IPS-18c (cell line): ENCODE results near the gene CD180.

ENCODE experiments used
- H3K4me3 ChIP-seq: 2 replicates; pipeline ENCODE4 v1.7.0; 2013; ENCODE audit warnings: low read depth, mild to moderate bottlenecking, low read length, moderate library complexity; ENCODE audit not compliant: insufficient read depth
- H3K9me3 ChIP-seq: one replicate; pipeline ENCODE4 v1.6.1; 2013; ENCODE audit warnings: mild to moderate bottlenecking, low read length, moderate library complexity; ENCODE audit not compliant: control insufficient read depth, insufficient read depth

The CD180 gene

GRCh38 chr5:67196537-67197059, at the start of gene CD180:
TSS of gene CD180 (minus strand) at chr5:67196799. CDS start at chr5:67196641, 158 bp downstream.
- Histone ChIP-seq H3K9me3 (no peaks in the 10 kb centered on the region), H3K4me3 (no peak within 1 kb of the TSS)

GRCh38 chr5:67246108-67246507, 49.5 kb upstream of the CD180 start:
- H3K4me3 ChIP-seq, result no peak overlapping the region
- H3K9me3 ChIP-seq, result no peaks in the 10 kb centered on the region

GRCh38 chr5:67245259-67245846, 48.8 kb upstream of the CD180 start:
- Histone ChIP-seq H3K9me3 (no peaks in the 10 kb centered on the region), H3K4me3 (no peak overlapping the region)

GRCh38 chr5:67244345-67244793, 47.8 kb upstream of the CD180 start:
- no peaks in the 10 kb centered on the region for H3K9me3 ChIP-seq
- no peak overlapping the region for H3K4me3 ChIP-seq

GRCh38 chr5:67243944-67244343, 47.3 kb upstream of the CD180 start:
- Histone ChIP-seq H3K4me3 (no peak overlapping the region), H3K9me3 (no peaks in the 10 kb centered on the region)

- Histone ChIP-seq H3K4me3 (no peak overlapping the region), H3K9me3 (no peaks in the 10 kb centered on the region)
Measured at GRCh38 chr5:67243349-67243748, 46.8 kb upstream of the CD180 start.

GRCh38 chr5:67241326-67241725, 44.7 kb upstream of the CD180 start:
- Histone ChIP-seq H3K9me3 (no peaks in the 10 kb centered on the region), H3K4me3 (no peak overlapping the region)

- H3K9me3 ChIP-seq, result no peaks in the 10 kb centered on the region
- no peak overlapping the region for H3K4me3 ChIP-seq
Measured at GRCh38 chr5:67240846-67241245, 44.2 kb upstream of the CD180 start.

- no peaks in the 10 kb centered on the region for H3K9me3 ChIP-seq
- H3K4me3 ChIP-seq, result no peak overlapping the region
Measured at GRCh38 chr5:67240065-67240464, 43.5 kb upstream of the CD180 start.

- Histone ChIP-seq H3K4me3 (no peak overlapping the region), H3K9me3 (no peaks in the 10 kb centered on the region)
Measured at GRCh38 chr5:67238191-67238590, 41.6 kb upstream of the CD180 start.

- no peaks in the 10 kb centered on the region for H3K9me3 ChIP-seq
- H3K4me3 ChIP-seq, result no peak overlapping the region
Measured at GRCh38 chr5:67235399-67236110, 39.0 kb upstream of the CD180 start.

GRCh38 chr5:67234671-67235176, 38.1 kb upstream of the CD180 start:
- Histone ChIP-seq H3K4me3 (no peak overlapping the region), H3K9me3 (peaks cover 1% of the 10 kb centered on the region)

- Histone ChIP-seq H3K4me3 (no peak overlapping the region), H3K9me3 (peaks cover 5% of the 10 kb centered on the region)
Measured at GRCh38 chr5:67233075-67233474, 36.5 kb upstream of the CD180 start.

GRCh38 chr5:67223211-67223610, 26.6 kb upstream of the CD180 start:
- no peak overlapping the region for H3K4me3 ChIP-seq
- H3K9me3 ChIP-seq, result no peaks in the 10 kb centered on the region

GRCh38 chr5:67222243-67223025, 25.8 kb upstream of the CD180 start:
- no peak overlapping the region for H3K4me3 ChIP-seq

GRCh38 chr5:67221487-67222242, 25.1 kb upstream of the CD180 start:
- H3K9me3 ChIP-seq, result no peaks in the 10 kb centered on the region
- H3K4me3 ChIP-seq, result no peak overlapping the region

More at GRCh38 chr5:67222243-67223025, 25.8 kb upstream of the CD180 start:
- H3K9me3 ChIP-seq, result no peaks in the 10 kb centered on the region

- Histone ChIP-seq H3K4me3 (no peak overlapping the region), H3K9me3 (no peaks in the 10 kb centered on the region)
Measured at GRCh38 chr5:67216564-67216963, 20.0 kb upstream of the CD180 start.
